ENCODE results near the gene MLXIPL. TPM values are rescaled to one million over a fixed set of nuclear protein-coding genes. Genes with fewer than 3 reads are reported as not detected.
"Not testable (repeated sequence)": the region's sequence is repeated elsewhere in the genome, so short reads cannot be mapped to it uniquely, and the experiment has no call there.

MLXIPL gene
- total RNA-seq, 2 experiments from 2014 or later: not detected

DNA sequence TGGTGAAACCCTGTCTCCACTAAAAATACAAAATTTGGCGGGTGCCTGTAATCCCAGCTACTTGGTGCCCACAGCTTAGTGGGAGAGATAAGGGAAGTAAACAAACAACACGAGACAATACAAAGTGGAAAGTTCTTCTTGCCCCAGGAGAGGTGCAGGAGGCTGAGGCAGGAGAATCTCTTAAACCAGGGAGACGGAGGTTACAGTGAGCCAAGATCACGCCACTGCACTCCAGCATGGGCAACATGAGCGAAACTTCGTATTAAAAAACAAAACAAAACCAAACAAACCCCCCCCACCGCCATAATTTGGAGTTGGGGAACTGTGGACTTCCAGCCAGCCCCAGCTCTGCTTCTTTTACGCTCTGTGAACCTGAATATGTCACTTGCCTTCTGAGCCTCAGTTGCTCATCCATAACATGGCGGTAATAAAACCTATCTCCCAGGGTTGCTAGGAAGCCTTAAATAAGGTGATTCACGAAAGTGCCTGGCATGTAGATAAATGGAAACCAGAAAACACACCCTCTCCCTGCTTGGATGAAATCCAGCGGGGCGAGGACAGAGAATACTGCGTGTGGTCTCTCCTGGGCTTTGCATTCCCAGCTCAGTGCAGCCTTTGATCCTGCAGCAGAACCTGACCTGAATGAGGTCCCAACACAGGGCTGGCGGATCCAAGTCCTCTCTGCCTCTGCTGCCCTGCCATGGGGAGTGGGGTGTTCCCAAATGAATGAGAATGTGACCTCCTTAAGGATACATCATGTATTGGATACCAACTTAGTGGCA lies 10.2 kb downstream of the MLXIPL start:
- Mint-ChIP-seq H3K4me1 (ENCODE audit: low read depth) (no peaks in the 10 kb centered on the region), H3K27ac (no peak overlapping the region), H3K9me3 (no peaks in the 10 kb centered on the region), H3K36me3 (ENCODE audit: low read depth) (no peaks in the 10 kb centered on the region), H3K4me3 (no peak overlapping the region), H3K27me3 (peaks cover 26% of the 10 kb centered on the region)
- CTCF ChIA-PET: interaction anchor here (0.8 to 1.1 kb wide), 2 partner anchors 120 to 181 kb away, joined by 3 read pairs; no protein-coding TSS in a partner anchor
- POLR2A ChIA-PET: interaction anchor here (0.9 kb wide), 1 partner anchor 115 kb away, joined by 3 read pairs; no protein-coding TSS in a partner anchor
- DNase-seq: no peak
- no peak for ATAC-seq
- TF ChIP-seq, protein P1, sequence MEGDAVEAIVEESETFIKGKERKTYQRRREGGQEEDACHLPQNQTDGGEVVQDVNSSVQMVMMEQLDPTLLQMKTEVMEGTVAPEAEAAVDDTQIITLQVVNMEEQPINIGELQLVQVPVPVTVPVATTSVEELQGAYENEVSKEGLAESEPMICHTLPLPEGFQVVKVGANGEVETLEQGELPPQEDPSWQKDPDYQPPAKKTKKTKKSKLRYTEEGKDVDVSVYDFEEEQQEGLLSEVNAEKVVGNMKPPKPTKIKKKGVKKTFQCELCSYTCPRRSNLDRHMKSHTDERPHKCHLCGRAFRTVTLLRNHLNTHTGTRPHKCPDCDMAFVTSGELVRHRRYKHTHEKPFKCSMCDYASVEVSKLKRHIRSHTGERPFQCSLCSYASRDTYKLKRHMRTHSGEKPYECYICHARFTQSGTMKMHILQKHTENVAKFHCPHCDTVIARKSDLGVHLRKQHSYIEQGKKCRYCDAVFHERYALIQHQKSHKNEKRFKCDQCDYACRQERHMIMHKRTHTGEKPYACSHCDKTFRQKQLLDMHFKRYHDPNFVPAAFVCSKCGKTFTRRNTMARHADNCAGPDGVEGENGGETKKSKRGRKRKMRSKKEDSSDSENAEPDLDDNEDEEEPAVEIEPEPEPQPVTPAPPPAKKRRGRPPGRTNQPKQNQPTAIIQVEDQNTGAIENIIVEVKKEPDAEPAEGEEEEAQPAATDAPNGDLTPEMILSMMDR (IDR thresholded peaks at IDR 0.05): no peak
- intact Hi-C loops (cut with micrococcal nuclease): no loop called here

DNA sequence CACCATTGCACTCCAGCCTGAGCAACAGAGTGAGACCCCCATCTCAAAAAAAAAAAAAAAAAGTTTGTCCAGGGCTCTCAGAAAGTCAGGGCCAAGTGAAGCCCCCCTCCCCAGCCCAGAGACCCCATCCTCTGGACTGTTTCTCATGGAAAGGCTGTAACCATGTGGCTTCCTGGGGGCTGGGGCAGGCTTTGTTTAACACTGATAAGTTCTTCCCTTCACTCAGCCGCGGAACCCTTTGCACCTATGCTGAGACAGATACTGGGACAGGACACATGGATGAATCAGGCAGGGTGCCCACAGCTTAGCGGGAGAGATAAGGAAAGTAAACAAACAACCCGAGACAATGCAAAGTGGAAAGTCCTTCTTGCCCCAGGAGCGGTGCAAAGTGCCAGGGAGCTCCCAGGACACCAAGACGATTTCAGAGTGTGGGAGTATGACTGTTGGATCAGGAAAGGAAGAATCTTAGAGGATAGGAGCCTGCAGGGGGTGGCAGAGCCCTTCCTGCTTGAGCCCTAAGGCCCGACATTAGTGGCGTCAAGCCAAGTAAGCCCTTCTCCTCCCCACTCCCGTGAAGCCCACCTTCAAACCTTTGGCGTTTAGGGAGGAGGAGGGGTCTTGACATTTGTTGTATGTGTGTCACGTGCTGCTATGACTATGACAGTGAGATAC lies 11.6 kb downstream of the MLXIPL start:
- POLR2A ChIA-PET: interaction anchor here (0.6 to 0.9 kb wide), 2 partner anchors 73 to 116 kb away, joined by 3 read pairs; no protein-coding TSS in a partner anchor
- Mint-ChIP-seq H3K27me3 (peaks cover 25% of the 10 kb centered on the region), H3K9me3 (no peaks in the 10 kb centered on the region), H3K36me3 (ENCODE audit: low read depth) (no peaks in the 10 kb centered on the region), H3K4me3 (no peak overlapping the region), H3K4me1 (ENCODE audit: low read depth) (no peaks in the 10 kb centered on the region), H3K27ac (no peak overlapping the region)
- CTCF ChIA-PET: interaction anchor here (2.0 to 2.2 kb wide), 2 partner anchors 55 to 113 kb away, joined by 4 to 9 read pairs; no protein-coding TSS in a partner anchor
- intact Hi-C loops (cut with micrococcal nuclease): no loop called here
- ATAC-seq (peak; percentile 42), DNase-seq (peak; percentile 26)
- TF ChIP-seq, protein P1 (IDR thresholded peaks at IDR 0.05): no peak

DNA sequence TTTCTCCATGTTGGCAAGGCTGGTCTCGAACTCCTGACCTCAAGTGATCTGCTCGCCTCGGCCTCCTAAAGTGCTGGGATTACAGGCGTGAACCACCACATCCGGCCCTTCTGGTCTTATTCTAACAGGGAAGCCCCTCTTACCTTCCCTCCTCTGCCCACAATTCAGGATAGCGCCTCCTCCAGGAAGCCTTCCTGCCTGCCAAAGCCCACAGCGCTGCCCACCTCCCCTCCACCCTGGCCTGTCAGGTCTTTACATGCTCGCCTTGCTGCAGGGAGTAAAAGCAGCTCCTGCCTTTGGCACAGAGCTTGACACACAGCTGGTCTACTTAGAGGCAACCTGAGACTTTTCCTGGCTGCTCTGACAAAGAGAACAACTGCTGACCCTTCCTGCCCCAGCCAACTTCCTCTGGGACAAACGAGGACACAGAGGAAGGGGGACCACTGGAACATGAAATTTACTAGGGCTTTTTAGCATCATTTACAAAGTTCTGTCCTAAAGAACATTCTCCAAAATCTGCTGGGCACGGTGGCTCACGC lies 13.2 kb downstream of the MLXIPL start:
- ChIA-PET CTCF (interaction anchor here (2.2 kb wide), 1 partner anchor 114 kb away, joined by 9 read pairs; no protein-coding TSS in a partner anchor), POLR2A (interaction anchor here (0.7 kb wide), 1 partner anchor 931 kb away, joined by 3 read pairs; no protein-coding TSS in a partner anchor)
- intact Hi-C loops (cut with micrococcal nuclease): no loop called here
- ATAC-seq: no peak
- Mint-ChIP-seq H3K4me1 (ENCODE audit: low read depth) (no peaks in the 10 kb centered on the region), H3K4me3 (no peak overlapping the region), H3K36me3 (ENCODE audit: low read depth) (no peaks in the 10 kb centered on the region), H3K27ac (no peak overlapping the region), H3K9me3 (no peaks in the 10 kb centered on the region), H3K27me3 (peaks cover 31% of the 10 kb centered on the region)
- TF ChIP-seq, protein P1 (IDR thresholded peaks at IDR 0.05): no peak
- no peak for DNase-seq

DNA sequence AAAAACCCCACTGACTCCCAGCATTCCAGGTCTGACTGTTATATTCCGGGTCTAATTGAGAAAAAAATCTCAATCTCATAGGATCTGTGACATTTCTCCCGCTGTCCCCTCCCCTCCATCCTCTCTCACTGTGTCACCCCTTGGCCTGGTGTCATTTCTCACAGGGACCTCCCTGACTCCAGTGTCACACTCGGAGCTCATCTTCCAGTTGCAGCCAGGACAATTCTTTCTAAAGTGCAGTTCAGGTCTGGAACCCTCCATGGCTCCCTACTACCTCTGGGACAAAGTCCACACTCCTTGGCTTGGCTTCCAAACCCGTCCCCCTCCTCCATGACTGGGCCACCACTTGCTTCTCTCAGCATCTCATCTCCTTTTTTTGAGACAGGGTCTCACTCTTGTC lies 14.2 kb downstream of the MLXIPL start:
- ATAC-seq (no peak), DNase-seq (no peak)
- Mint-ChIP-seq H3K27ac (no peak overlapping the region), H3K9me3 (no peaks in the 10 kb centered on the region), H3K27me3 (peaks cover 33% of the 10 kb centered on the region), H3K4me3 (no peak overlapping the region), H3K36me3 (ENCODE audit: low read depth) (no peaks in the 10 kb centered on the region), H3K4me1 (ENCODE audit: low read depth) (no peaks in the 10 kb centered on the region)
- POLR2A ChIA-PET: no interaction called here
- TF ChIP-seq, protein P1 (IDR thresholded peaks at IDR 0.05): no peak
- intact Hi-C loops (cut with micrococcal nuclease): no loop called here
- CTCF ChIA-PET: interaction anchor here (1.0 to 7.4 kb wide), 2 partner anchors 116 to 126 kb away, joined by 4 to 84 read pairs; partner anchors contain the start of gene ABHD11

DNA sequence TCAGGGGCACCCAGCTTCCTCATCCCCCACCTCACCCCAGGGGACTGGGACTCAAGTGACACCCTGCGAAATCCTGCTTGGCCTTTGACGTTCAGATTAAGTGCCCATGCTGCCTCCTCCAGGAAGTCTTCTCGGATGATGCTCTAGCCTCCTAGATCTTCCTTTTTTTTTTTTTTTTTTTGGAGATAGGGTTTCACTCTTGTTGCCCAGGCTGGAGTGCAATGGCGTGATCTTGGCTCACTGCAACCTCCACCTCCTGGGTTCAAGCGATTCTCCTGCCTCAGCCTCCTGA lies 16.7 kb downstream of the MLXIPL start:
- not testable (repeated sequence) for DNase-seq; H3K4me1 Mint-ChIP-seq (ENCODE audit: low read depth); H3K9me3 Mint-ChIP-seq; H3K4me3 Mint-ChIP-seq; H3K36me3 Mint-ChIP-seq (ENCODE audit: low read depth); H3K27ac Mint-ChIP-seq; ATAC-seq
- POLR2A ChIA-PET: interaction anchor here (1.1 to 1.7 kb wide), 2 partner anchors 113 to 131 kb away, joined by 3 to 8 read pairs; partner anchors contain the start of gene ABHD11
- peaks cover 25% of the 10 kb centered on the region for H3K27me3 Mint-ChIP-seq
- intact Hi-C loops (cut with micrococcal nuclease): loop anchor here (2.0 to 5.0 kb wide), 2 partner anchors 61 to 120 kb away; no protein-coding TSS in a partner anchor
- CTCF ChIA-PET: interaction anchor here (0.6 to 7.4 kb wide), 42 partner anchors 9 to 251 kb away, joined by 3 to 84 read pairs (median 8); partner anchors contain the start of genes ABHD11, MLXIPL, STX1A and VPS37D

All from activated CD8-positive, alpha-beta T cell treated with anti-CD3 and anti-CD28 coated beads for 36 hours (primary cell).